ACHN (cell line): ENCODE data around the gene KLK15.
"Not testable (repeated sequence)": the region's sequence is repeated elsewhere in the genome, so short reads cannot be mapped to it uniquely, and the experiment has no call there.

Experiments used
- DNase-seq: peaks from one replicate; pipeline ENCODE4 v3.0.0-alpha.2; 2015
- in situ Hi-C: cut with HindIII; loops from 2 replicates; pipeline ENCODE4 v1.10.0; 2017; ENCODE audit warnings: low sequenced_read_pairs, low pct_ligation_motif_present, low pct_unique_long_range_greater_than_20kb

KLK15 gene

DNA sequence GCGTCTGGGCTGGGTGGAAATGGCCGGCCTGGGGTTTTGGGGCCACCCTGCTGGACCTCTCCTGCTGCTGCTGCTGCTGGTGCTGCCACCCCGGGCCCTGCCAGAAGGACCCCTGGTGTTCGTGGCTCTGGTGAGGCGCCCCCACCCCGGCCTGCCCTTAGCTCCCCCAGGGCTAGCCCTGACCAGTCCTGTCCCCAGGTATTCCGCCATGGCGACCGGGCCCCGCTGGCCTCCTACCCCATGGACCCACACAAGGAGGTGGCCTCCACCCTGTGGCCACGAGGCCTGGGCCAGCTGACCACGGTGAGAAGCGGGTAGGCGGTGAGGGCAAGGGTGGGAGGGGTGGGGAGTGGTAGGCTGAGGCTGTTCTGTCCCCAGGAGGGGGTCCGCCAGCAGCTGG is 43.0 kb downstream of the KLK15 start, which contains the start of gene ACP4:
Gene ACP4, plus strand, starts transcription at position 20 of the 400 bp plus-strand sequence. Its CDS starts 0 bp downstream, at position 20.
- no peak for DNase-seq
- in situ Hi-C loops = no loop called here

DNA sequence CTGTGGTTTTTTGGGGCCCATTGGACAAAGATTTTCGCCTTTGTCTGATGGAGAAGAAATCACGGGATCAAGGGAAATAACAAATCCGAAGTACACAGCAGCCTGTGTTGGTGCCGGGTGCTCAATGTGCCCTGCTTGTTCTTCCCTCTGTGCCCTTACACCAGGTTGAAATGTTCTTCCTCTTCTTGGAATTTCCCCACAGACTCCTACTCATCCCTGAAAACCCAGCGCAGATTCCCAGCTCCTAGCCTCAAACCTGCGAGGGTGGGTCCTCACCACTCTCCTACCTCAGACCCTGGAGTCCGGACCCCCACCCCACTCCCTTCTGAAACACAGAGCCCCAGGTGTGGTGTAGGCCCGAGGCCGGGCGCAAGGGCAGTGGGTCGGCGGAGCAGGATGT is 48.0 kb downstream of the KLK15 start:
- no peak for DNase-seq
- in situ Hi-C loops = no loop called here

GRCh38 chr19:50784710-50785109 is 48.7 kb downstream of the KLK15 start:
- no peak for DNase-seq
- in situ Hi-C loops = no loop called here

DNA sequence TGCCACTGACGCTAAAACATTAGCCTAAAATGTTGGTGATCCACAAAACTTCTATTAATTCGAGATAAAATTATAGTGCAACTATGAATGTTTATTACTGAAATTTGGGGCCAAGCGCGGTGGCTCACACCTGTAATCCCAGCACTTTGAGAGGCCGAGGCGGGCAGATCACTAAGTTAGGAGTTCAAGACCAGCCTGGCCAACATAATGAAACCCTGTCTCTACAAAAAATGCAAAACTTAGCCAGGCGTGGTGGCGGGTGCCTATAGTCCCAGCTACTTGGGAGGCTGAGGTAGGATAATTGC is 49.6 kb downstream of the KLK15 start:
- in situ Hi-C loops, DNase-seq: not testable (repeated sequence)

- in situ Hi-C loops = no loop called here
- no peak for DNase-seq
Observed at GRCh38 chr19:50780753-50781435, 52.5 kb downstream of the KLK15 start.

GRCh38 chr19:50779504-50780457 is 53.6 kb downstream of the KLK15 start:
- in situ Hi-C loops = no loop called here
- DNase-seq = no peak

DNA sequence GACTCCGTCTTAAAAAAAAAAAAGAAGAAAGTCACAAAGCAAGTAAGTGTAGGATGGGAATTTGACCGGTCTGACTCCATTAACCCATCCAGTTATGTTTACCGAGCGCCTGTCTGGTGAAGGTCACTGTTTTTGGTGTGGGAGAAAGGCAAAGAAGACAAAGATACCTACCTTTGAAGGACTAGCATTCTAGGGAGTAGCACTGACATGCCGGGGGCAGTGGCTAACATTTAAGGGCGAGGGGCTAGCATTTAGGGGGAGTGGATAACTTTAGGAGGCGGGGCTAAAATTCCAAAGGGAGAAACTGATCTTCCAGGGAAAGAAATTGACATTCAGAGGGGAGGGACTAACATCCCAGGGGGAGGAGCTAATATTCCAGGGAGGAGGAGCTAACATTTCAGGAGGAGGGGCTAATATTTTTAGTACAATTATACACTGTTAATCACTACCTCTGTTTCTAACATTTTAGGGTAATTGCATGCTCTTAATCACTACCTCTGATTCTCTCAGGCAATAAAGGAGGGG is 54.4 kb downstream of the KLK15 start:
- no peak for DNase-seq
- in situ Hi-C loops = no loop called here

- in situ Hi-C loops = no loop called here
- no peak for DNase-seq
Observed at GRCh38 chr19:50777830-50778303, 55.5 kb downstream of the KLK15 start.

GRCh38 chr19:50777261-50777660 is 56.1 kb downstream of the KLK15 start:
- DNase-seq = no peak
- in situ Hi-C loops = no loop called here

DNA sequence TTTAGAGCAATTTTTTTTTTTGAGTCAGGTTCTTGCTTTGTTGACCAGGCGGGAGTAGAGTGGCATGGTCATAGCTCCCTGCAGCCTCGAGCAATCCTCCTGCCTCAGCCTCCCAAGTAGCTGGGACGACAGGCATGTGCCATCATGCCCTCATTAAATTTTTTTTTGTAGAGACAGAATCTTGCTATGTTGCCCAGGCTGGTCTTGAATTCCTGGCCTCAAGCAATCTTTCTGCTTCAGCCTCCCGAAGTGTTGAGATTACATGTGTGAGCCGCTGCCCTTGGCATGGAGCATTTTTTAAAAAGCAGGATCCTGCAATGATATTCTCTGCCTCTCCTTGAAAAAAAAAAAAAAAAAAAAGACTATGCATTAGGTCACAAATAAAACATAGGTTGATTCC is 57.2 kb downstream of the KLK15 start:
- no peak for DNase-seq

More for the DNA sequence above, 57.2 kb downstream of the KLK15 start:
- in situ Hi-C loops = no loop called here
